HG02885 (cell line): ENCODE measurements around the gene EFEMP2.
"Not testable (repeated sequence)": the region's sequence is repeated elsewhere in the genome, so short reads cannot be mapped to it uniquely, and the experiment has no call there.

ENCODE experiments used
- ATAC-seq: cut with Tn5 transposase; IDR thresholded peaks from one replicate; pipeline ENCODE4 v1.9.1; 2021; ENCODE audit warnings: mild to moderate bottlenecking; ENCODE audit not compliant: unreplicated experiment, poor library complexity

Gene EFEMP2

DNA sequence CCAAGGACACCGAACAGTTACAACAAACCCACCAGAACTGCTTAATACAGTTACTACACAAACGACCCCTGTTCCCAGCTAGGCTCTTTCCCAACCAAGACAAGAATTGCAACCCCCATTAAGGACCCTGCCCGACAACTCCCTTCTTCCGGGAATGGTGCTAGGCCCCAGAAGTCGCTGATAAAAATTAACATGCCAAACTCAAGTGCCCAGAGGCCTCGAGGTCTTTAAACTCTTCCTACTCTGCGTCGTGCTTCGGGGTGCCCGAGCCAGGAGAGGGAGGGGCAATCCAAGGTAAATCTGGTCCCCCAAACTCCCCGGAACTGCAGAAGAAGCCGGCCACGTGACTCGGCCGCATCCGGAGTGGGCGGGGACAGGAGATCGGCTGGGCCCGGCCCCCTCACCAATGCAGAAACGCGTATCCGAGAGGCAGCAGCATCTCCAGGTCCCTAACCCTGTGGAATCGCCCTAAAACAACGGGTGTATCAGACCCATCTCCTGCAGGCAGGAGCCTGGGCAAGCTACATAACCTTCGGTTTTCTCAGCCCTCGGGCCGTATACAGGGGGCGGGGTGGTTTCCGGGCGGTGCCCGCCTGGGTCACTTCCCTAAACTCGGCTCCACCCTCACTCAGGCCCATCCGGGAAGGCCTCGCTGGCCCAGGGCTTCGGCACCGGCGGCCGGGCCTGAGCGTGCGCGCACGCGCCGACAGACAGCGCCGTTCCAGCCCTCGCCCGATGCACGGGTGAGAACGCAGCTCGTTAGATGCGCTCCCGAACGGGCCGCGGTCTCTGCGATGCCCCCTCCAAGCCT, 15.7 kb downstream of the EFEMP2 start:
- peak; percentile 31 for ATAC-seq

DNA sequence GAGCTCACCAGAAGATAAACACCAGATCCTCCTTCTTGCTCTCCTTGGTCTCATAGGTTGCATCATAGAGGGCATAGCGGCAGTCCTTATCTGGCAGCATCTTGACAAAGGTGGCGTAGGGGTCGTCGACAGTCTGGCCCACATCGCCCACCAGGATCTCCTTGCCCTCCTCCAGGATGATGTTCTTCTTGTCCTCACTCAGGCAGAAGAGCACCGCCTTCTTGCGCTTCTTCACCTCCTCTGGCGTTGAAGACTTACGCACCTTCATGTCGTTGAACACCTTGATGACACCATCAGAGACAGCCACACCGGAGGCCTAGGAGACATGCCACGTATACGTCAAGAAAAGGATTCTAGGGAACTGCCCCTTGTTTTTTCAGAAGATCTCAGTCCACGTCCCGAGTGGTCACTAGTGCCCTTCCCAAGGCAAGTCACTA, 16.7 kb downstream of the EFEMP2 start:
- ATAC-seq, result no peak

DNA sequence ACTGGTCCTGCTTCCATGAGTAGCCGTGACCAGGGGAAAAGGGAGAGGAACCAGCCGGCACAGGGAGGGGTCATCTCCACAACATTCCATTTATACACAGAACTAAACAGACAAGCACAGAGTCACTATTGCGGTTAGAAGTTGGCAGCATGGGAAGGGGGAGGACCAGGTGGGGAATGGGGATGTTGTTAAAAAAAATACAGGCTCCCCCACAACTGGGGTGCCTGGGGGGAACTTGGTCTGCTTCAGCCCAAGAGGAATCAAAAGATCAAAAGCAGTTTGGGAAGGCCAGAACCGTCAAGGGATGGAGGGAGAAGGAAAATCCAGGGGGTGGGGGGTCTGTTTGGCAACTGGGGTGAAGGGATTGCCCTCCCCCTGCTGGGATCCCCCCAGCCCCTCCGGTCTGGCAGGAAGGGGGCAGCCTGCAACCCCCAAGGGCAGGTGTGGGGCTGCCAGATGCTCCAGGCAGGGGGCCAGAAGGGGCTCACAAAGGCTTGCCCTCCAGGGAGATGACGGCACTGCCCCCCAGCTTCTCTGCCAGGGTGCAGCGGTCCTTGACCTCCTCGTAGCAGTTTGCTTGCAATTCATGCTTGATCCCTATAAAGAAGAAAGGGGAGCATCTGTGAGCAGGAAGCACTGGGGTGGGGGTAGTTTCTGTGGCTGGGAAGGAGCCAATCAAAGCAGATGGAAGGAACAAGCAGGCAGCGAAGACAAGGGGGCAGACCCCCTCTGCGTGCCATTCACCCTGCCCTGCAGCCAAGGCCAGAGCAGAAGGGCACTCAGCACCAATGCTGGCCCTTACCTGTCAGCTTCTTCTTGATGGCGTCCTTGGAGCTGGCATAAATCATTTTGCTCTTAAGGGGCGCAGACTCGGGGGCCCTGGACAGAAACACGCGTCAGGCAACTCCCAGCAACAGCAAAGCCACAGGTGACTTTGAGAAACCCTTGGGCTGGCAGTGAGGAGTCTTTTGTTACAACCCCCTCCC, 17.5 kb downstream of the EFEMP2 start:
- no peak for ATAC-seq

DNA sequence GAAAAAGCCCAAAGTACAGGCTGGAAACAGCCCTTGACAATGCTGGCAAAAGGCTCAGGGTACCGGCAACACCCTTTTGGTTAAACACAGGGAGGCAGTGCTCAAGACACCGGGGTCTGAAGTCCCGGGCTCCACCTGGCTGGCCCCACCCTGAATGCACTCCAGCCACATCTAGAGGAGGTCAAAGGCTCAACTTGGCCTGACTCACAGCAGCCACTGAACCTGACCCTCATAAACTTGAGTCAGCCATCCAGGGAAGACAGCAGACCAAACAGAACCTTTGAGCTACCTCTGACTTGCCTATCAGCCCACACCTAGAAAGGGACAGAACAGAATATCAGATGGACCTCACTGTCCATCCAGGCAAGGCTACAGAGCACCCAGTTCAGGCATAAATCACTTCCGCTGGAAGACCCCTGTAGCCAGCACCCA, 18.4 kb downstream of the EFEMP2 start:
- ATAC-seq, result no peak

DNA sequence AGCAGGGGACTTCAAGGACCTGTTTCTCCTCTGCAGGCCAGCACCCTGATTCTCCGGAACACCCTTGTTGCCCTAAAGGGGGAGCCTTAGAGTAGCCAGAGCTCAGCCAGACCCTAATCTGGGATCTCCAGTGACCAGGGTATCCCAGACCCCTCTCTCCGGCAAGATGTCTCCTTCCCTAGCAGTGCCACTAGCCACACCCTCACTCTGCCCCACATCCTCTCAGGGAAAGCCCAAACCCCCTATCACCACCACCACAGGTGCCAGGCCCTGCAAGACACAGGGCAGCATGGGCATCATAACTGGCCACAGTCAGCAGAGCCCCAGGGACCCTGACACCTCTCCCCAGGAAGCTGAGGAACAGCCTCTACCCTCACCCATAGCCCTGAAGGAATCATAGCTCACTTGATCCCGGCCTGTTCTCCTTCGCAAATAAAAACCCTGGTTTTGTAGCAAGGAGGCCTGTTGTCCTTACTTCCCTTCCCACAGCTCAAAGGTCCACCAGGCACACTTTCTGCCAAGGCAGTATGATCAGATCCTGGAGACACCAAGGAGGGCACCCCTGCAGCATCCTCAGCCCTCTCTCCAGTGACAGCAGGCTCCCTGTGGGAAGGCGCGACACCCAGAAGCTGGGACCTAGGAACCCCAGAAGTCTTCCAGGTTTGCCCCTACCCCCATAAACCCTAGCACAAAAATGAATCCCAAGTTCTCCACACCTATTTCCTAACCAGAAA, 19.2 kb downstream of the EFEMP2 start:
- ATAC-seq, result no peak

DNA sequence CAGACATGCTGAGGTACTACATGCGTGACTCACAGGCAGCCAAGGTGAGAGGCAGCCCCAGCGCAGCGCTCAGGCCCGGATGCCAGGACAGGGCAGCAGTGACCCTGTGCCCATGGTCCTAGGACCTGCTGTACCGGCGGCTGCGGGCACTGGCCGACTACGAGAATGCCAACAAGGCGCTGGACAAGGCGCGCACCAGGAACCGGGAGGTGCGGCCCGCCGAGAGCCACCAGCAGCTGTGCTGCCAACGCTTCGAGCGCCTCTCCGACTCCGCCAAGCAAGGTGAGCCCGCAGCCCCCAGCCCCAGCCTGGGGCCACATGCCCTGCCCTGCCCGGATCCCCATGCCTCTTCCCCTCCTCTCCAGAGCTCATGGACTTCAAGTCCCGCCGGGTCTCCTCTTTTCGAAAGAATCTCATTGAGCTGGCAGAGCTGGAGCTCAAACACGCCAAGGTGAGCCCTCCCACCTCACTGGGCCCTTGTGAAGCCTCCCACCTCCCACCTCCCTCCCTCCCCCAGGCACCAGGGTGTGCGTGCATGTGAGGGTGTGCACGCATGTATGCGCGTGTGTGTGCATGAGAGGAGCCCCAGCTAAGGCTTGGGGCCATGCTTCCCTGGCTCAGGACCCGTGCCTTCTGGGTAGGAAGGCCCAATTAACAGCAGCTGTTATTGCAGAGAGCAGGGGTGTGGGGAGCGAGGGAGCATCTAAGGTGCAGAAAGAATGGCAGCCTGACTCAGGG, 19.9 kb downstream of the EFEMP2 start:
- no peak for ATAC-seq

DNA sequence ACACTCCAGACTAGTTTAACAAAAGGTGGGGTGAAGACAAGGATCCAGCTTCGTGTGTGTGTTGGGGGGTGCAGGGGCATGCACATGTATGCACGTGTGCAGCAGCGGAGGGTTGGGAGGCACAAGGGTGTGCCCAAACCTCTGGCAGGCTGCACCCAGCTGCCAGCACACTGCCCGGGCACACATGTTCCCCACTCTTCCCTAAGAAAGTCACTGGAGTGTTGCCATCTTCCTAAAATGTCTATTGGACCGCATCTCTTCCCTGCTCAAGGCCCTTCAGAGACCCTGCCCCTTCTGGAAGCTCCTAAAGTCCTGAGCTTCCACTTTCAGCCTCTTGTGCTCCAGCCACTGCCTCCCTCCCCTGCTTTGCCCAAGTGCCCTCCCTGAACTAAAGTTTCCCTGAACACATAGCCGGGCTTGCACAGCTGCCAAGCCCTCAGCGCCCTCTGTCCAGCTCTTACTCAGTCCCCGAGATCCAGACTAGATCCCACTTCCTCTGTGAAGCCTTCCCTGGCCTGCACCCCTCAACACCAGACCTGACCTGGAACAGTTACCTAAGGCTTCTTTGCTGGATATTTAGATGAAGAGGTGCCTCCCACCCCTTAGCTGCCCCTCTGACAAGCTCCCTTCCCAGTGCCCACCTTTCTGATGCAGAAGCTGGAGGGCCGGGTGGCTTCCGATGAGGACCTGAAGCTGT, 20.6 kb downstream of the EFEMP2 start:
- ATAC-seq, result no peak

DNA sequence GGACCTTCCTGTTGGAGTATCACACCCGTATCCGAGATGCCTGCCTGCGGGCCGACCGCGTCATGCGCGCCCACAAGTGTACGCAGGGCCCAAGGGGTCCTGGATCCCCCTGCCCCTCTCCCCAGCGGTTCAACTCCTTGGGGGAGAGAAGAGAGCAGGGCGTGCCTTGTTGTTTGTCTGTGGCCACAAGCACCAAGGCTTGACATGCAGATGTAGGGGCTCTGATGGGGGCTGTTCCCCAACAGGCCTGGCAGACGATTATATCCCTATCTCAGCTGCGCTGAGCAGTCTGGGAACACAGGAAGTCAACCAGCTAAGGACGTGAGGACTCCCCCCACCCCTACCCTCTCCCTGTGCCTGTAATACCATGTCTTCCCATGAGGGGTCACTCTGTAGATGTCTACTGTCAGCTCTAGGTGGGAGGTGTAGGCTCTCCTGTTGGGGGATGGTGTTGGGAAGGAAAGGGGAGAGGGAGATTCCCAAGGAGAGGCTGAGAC, 21.5 kb downstream of the EFEMP2 start:
- ATAC-seq, result no peak

DNA sequence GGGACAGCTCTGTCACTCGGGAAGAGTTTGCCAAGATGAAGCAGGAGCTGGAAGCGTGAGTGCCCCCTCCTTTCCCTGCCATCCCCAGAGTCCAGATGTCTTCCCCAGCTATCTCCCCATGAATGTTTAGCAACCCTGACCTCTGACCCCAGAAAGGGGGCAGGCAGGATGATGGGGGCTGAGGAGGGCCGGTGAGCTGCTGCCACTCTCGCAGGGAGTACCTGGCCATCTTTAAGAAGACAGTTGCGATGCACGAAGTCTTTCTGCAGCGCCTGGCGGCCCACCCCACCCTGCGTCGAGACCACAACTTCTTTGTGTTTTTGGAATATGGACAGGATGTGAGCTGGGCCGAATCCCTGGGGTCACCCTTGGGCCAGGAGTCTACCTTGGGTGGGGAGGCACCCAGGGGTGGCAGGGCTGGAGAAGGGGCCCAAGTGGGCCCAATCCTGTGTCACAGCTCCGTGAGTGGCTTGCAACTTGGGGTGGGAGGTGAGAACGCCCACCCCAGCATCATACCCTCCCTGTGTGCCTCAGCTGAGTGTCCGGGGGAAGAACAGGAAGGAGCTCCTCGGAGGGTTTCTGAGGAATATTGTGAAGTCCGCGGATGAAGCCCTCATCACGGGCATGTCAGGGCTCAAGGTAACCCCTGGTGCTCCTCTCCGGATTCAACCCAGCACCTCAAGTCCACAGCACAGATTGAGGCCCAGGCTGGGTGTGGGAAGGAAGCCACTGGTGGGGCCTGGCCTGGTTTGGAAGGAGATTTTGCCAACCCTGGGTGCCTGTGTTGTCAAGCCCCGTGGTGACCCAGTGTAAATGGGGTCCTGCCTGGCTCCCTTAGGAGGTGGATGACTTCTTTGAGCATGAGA, 22.1 kb downstream of the EFEMP2 start:
- ATAC-seq, result no peak

DNA sequence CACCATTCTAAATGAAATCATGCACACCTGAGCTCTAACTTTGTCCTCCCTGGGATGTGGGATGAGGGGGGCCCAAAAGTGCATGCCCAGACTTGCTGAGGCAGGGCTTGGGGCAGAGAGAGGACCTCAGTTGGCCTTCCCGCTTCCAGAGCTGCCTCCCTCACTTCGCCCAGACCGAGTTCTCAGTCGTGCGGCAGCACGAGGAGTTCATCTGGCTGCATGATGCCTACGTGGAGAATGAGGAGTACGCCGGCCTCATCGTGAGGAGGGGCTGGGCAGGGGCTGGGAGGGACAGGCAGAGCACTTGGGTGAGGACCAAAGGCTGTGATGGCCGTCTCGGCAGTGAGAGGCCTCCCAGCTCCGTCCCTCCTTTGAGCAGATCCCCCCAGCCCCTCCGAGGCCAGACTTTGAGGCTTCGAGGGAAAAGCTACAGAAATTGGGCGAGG, 22.8 kb downstream of the EFEMP2 start:
- ATAC-seq, result no peak

DNA sequence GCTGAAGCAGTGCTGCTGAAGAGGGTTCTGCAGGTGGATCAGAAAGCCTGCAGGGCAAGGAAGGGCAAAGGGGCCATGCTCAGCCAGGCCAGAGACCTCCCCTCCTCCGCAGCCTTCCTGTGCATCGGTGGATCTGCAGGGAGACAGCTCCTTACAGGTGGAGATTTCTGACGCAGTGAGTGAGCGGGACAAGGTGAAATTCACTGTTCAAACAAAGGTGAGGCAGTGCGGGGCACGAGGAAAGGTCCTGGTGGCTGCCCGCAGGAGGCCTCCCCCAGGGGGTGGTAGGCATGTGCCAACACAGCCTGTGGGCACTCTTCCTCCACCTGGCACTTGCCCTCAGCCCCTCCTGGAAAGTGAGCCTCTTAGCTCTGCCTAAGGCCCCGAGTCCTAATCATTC, 23.2 kb downstream of the EFEMP2 start:
- no peak for ATAC-seq

DNA sequence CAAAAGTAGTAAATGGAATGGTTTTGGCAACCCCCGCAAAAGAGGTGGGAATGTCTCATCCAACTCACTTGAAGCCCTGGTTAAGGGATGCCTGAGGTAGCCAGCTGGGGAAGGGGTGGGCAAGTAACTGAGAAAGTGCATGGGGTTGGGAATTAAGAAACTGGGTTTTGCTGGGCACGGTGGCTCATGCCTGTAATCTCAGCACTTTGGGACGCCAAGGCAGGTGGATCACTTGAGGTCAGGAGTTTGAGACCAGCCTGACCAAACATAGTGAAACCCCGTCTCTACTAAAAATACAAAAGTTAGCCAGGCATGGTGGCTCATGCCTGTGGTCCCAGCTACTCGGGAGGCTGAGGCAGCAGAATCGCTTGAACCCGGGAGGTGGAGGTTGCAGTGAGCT, 23.9 kb downstream of the EFEMP2 start:
- ATAC-seq, result not testable (repeated sequence)

DNA sequence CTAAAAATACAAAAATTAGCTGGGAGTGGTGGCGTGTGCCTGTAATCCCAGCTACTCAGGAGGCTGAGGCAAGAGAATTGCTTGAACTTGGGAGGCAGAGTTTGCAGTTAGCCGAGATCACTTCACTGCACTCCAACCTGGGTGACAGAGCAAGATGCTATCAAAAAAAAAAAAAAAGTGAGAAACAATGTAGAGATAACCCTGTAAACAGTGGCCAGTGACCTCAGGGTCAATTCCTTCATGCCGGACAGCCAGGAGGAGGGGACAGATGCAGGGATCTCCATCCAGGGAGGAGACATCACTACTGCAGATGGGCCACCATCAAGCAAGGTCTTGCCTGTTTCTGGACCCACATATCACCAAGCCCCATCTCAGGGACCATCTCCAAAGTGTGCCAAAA, 24.9 kb downstream of the EFEMP2 start:
- no peak for ATAC-seq

DNA sequence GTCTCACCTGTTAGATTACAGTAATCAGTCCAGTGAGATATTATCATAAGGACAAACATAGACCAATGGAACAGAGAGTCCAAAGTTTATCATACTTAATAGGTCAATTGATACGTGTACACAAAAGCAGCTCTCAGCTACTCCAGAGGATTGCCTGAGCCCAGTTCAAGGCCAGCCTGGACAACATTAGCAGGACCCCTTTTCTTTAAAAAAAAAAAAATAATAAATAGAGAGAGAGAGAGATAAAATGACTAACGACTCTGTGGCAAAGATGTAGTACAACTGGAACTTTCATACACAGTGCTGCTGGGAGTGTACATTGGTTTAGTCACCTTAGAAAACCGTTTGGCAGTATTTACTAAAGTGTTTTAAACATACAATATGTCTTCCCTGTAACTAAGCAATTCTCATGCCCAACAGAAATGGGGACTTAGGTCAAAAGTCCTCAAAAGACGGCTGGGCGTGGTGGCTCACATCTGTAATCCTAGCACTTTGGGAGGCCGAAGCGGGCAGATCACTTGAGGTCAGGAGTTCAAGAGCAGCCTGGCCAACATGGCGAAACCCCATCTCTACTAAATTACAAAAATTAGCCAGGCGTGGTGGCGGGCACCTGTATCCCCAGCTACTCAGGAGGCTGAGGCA, 28.2 kb downstream of the EFEMP2 start:
- ATAC-seq, result no peak

DNA sequence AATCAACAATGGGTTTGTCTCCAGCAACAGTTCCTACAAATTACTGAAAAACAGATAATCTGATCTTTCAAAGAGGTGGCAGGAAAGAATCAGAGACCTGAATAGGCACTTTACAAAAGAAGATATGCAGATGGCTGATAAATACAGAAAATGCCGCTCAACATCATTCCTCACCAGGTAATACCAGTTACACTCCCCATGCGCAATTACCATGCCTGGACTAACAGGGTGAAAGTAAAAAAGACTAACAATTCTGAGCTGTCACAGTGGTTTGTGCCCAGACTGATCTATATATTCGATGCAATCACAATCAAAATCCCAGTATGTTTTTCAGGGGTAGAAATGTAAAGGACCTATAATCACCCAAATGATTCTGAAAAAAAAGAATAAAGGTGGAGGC, 28.8 kb downstream of the EFEMP2 start:
- ATAC-seq, result no peak

DNA sequence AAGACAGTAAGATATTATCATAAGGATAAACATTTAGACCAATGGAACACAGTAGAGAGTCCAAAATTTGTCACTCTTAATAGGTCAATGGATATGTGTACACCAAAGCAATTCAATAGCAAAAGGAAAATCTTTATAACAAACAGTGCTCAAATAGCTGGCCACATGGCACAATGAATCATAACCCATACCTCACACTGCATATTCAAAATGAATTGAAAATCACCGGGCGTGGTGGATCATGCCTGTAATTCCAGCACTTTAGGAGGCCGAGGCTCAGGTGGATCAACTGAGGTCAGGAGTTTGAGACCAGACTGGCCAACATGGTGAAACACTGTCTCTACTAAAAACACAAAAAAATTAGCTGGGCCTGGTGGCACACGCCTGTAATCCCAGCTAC, 30.5 kb downstream of the EFEMP2 start:
- ATAC-seq, result no peak

DNA sequence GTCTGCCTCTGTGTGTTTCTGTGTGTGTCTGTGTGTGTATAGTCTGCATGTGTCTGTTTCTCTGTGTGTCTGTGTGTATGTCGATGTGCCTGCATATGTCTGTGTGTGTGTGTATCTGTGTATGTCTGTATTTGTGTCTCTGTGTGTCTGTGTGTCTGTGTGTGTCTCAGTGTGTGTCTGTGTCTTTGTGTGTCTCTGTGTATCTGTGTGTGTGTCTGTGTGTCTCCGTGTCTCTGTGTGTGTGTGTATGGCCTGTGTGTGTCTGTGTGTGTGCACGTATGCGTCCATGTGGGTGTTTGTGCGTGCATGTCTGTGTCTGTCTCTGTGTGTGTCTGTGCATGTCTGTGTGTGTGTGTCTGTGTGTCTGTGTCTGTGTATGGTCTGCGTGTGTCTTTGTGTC, 38.4 kb downstream of the EFEMP2 start:
- peak; percentile 5 for ATAC-seq
